ENCODE results near the gene NOC4L.
"Not testable (repeated sequence)": the region's sequence is repeated elsewhere in the genome, so short reads cannot be mapped to it uniquely, and the experiment has no call there.

Gene NOC4L

GRCh38 chr12:132142679-132143335 lies 1.4 kb upstream of the NOC4L start:
- DNase-seq (ENCODE audit: low spot score): no peak

DNA sequence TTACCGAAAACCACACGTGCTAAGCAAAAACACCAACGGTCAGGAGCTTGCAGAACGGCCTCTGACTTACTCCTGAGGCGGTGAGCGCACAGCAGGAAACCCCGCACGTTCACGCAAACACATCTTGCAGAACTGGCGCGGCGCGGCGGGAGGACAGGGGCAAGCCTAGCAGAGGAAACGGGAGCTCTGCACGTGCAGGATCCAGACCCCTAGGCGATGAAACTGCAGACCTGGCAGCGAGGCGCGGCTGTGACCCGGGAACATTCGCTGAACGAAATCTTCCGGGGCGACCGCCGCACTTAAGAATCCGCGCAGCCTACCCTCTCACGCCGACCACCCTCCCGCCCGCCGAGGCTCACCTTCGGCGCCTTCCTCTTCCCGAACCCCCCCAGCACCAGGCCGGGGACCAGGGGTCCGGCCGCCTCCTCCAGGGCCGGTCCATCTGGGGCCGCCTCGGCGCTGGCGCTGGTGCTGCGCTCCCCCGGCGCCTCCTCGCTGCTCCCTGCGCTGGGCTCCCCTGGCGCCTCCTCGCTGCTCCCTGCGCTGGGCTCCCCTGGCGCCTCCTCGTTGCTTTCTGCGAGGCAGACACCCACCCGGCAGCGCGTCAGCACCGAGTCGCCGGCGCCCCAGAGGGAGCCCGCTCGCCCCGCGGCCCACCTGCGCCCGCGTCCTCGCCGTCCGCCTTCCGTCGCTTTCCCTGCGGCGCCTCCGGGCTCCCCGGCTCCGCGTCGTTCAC lies 753 bp upstream of the NOC4L start:
- DNase-seq (ENCODE audit: low spot score): no peak

- DNase-seq (ENCODE audit: low spot score): no peak
Observed at GRCh38 chr12:132144810-132145168, 532 bp downstream of the NOC4L start.

DNA sequence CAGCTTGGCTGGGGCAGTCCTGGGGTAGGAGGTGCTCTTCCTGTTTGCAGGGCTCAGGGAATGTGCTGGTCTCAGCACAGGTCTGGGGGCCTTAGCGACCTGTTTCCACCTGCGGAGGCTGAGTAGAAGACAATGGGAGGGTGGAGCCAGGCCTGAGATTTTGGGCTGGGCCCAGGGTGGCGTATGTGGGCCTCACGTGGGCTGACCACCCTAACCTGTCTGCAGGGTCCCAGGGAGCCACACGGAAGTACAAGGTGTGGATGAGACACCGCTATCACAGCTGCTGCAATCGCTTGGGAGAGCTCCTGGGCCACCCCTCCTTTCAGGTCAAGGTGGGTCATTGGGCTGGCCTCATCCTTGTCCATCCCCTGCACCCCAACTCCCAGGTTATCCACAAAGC lies 1.1 kb downstream of the NOC4L start:
- peak; percentile 25 for DNase-seq (ENCODE audit: low spot score)

DNA sequence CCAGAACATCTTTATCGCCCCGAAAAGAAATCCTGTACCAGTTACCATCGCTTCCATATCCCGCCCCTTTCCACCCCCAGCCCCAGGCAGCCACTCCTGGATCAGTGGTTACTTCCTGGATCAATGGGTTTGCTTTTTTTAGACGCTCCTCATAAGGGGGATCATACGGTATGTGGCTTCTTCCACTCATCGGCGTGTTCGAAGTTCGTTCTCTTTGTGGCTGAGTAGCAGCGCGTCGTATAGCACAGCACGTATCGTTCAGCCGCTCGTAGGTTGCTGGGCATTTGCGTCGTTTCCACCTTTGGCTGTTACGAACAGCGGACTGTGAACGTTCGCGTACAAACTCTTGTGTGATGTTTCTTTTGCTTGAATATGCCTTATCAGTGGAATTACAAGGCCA lies 1.8 kb downstream of the NOC4L start:
- no peak for DNase-seq (ENCODE audit: low spot score)

DNA sequence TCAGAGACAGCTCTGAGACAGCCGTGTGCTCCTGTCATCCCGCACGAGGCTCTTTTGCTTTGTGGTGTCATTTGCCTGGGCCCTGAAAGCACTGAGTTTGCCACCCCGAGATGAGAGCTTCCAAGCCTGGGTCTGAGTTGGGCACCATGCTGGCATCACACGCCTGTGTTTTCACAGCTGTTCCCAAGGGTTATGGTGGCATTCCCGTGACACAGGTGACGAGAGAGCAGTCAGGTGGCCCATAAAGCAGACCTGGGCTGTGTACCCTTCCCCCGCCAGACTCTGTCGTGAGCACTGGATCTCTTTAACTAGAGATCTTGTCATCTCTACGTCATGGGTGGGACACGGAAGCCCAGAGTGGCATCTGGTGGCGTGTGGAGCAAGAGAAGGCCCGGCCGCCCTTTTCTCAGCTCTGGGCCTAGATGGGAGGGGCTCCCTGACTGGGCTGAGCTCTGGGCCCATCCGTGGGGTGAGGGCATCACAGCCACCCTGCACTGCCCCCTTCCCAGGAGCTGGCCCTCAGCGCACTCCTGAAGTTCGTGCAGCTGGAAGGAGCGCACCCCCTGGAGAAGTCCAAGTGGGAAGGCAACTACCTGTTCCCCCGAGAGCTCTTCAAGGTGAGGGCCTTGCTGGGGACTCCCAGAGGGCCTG lies 2.6 kb downstream of the NOC4L start:
- DNase-seq (ENCODE audit: low spot score): no peak

GRCh38 chr12:132147423-132148367 lies 3.4 kb downstream of the NOC4L start:
- DNase-seq (ENCODE audit: low spot score): no peak

GRCh38 chr12:132148368-132149045 lies 4.2 kb downstream of the NOC4L start:
- no peak for DNase-seq (ENCODE audit: low spot score)

DNA sequence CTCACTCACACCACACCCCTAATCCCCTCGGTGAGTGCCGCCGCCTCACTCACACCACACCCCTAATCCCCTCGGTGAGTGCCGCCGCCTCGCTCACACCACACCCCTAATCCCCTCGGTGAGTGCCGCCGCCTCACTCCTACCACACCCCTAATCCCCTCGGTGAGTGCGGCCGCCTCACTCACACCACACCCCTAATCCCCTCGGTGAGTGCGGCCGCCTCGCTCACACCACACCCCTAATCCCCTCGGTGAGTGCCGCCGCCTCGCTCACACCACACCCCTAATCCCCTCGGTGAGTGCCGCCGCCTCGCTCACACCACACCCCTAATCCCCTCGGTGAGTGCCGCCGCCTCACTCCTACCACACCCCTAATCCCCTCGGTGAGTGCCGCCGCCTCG lies 5.3 kb downstream of the NOC4L start:
- DNase-seq (ENCODE audit: low spot score): not testable (repeated sequence)

GRCh38 chr12:132150780-132151144 lies 6.5 kb downstream of the NOC4L start:
- no peak for DNase-seq (ENCODE audit: low spot score)

DNA sequence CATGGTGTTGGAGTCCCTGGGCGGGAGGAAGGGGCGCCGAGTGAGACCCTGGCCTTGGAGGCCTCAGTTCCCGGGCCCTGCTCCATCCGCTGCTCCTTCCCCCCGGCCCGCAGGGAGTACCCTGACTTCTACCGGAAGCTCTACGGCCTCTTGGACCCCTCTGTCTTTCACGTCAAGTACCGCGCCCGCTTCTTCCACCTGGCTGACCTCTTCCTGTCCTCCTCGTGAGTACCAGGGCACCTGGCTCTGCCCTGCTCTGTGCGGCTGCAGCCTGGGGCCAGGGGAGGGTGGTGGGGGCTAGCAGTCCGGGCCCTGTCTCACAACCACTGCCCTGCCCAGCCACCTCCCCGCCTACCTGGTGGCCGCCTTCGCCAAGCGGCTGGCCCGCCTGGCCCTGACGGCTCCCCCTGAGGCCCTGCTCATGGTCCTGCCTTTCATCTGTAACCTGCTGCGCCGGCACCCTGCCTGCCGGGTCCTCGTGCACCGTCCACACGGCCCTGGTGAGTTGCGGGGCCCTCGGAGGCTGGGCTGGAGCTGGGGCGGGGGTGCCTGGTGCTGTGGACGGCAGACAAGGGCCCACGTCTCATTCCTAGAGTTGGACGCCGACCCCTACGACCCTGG lies 7.0 kb downstream of the NOC4L start:
- DNase-seq (ENCODE audit: low spot score): no peak

GRCh38 chr12:132151766-132152410 lies 7.6 kb downstream of the NOC4L start:
- no peak for DNase-seq (ENCODE audit: low spot score)

DNA sequence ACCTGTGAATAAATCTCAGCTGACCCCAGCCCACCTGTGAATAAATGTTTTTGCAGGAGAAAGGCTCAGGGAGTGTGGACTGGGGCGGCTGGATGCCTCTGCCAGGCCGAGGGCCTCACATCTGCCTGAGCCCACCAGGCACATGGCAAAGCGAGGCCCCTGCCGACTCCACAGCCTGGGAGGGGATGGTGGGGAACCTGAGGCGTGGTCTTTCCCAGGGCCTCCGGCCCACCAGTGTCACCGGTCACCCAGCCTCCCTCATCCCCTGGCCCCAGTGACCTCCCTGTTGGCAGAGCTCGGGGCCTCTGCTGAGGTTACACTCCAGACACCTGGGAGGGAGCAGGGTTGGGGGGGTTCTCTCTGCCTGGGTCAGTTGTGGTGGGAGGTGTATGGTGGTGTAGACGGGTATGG lies 8.2 kb downstream of the NOC4L start:
- DNase-seq (ENCODE audit: low spot score): no peak

GRCh38 chr12:132152953-132153352 lies 8.7 kb downstream of the NOC4L start:
- DNase-seq (ENCODE audit: low spot score): no peak

- peak; percentile 95 for DNase-seq (ENCODE audit: low spot score)
Observed at GRCh38 chr12:132153501-132154340, 9.5 kb downstream of the NOC4L start.

- DNase-seq (ENCODE audit: low spot score): no peak
Observed at GRCh38 chr12:132154341-132154761, 10.1 kb downstream of the NOC4L start.

DNA sequence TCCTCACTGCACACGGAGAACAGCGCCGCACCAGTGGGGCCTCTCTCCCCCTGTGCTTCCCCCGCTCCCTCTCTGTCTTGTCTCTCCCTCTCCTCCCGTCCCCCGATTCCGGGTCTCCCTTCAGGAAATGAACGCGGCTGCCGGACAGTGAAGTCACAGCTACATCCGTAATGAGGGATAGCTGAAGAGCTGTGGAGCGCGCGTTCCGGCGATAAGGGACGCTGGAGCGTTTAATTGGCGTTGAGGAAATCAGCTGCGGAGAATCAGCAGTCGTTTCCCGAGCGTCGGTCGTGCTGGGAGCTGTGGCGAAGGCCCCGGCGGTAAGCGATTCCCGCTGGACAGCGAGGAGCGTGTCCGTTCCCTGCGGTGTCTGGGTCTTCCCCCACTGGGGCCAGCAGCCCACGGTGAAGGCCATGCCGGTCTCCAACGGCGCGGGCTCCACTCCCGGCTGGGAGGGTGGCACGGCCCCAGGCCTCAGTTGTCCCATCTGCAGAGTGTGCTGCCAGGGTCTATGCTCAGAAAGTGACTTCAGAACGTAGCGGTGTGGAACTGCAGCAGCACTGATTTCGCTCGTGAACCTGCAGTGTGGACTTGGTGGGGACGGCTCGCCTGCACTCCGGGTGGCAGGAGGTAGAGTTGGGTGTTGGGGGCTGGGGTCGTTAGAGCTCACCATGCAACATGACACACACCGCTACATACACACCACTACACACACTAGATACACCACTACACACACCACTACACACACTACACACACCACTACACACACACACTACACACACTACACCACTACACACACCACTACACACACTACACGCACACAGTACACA lies 10.9 kb downstream of the NOC4L start:
- no peak for DNase-seq (ENCODE audit: low spot score)

DNA sequence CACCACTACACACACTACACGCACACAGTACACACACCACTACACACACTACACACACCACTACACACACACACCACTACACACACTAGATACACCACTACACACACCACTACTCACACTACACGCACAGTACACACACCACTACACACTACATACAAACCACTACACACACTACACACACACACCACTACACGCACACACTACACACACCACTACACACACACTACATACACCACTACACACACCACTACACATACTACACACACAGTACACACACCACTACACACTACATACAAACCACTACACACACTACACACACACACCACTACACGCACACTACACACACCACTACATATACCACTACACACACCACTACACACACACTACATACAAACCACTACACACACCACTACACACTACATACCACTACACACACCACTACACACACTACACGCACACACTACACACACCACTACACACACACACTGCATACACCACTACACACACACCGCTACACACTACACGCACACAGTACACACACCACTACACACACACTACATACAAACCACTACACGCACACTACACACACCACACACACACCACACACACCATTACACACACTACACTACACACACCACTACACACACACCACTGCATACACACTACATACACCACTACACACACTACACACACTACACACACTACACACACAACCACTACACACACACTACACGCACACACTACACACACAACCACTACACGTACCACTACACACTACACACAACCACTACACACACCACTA lies 11.7 kb downstream of the NOC4L start:
- no peak for DNase-seq (ENCODE audit: low spot score)

All from D341Med (cell line).